Thoracic aorta (tissue), 2 donors: Measurements from ENCODE around the gene SETD3. TPM values are rescaled to one million over a fixed set of nuclear protein-coding genes. Genes with fewer than 3 reads are reported as not detected.

Source experiments
- ATAC-seq: fragments of 150-250 bp; one replicate; pipeline ENCODE4 v1.8.0; 2017; ENCODE audit warnings: low read depth; ENCODE audit not compliant: insufficient number of reproducible peaks, low FRiP score
- DNase-seq: peaks from one replicate; pipeline ENCODE4 v3.0.0-alpha.2; 2020; ENCODE audit warnings: low spot score
- H3K27ac ChIP-seq, 2 donors: fragments of 200-600 bp; sonication (generic); 1 replicate in 1 of 2; 2 replicates in 1 of 2; pipeline ENCODE4 v1.5.1; 2016; ENCODE audit warnings: mild to moderate bottlenecking in 2 of 2, moderate library complexity in 2 of 2
- H3K27me3 ChIP-seq: fragments of 200-600 bp; sonication (generic); replicated peaks from 2 replicates; pipeline ENCODE4 v1.6.0; 2016; ENCODE audit warnings: mild to moderate bottlenecking; ENCODE audit not compliant: insufficient read depth
- H3K36me3 ChIP-seq: fragments of 200-600 bp; sonication (generic); one replicate; pipeline ENCODE4 v1.5.1; 2016
- H3K4me1 ChIP-seq, 2 donors: fragments of 200-600 bp; sonication (generic); 1 replicate in 1 of 2; 2 replicates in 1 of 2; pipeline versions ENCODE4 v1.5.1 to v1.6.0; 2016; ENCODE audit warnings: low read depth in 2 of 2, mild to moderate bottlenecking in 1 of 2; ENCODE audit not compliant: control insufficient read depth in 1 of 2
- H3K4me3 ChIP-seq: fragments of 200-600 bp; sonication (generic); 2 replicates; pipeline ENCODE4 v1.5.1; 2016; ENCODE audit warnings: mild to moderate bottlenecking
- H3K9me3 ChIP-seq: fragments of 200-600 bp; sonication (generic); 2 replicates; pipeline ENCODE4 v1.5.1; 2016
- total RNA-seq, 2 donors: library from RNA; depleted of rRNA; stranded (reverse); fragments of >200 nt; gene quantifications; one replicate each; pipeline versions ENCODE4 v1.1.0 to v1.2.3, GENCODE V29; 2016
- TF ChIP-seq, protein P1 (sequence below): fragments of 200-600 bp; sonication (generic); IDR thresholded peaks from one replicate; pipeline ENCODE4 v1.5.1; 2019; ENCODE audit warnings: antibody characterized with exemption

The SETD3 gene
- total RNA-seq, 2 donors from 2014 or later: 70.8 to 76.8 TPM

- no peaks in the 10 kb centered on the region for H3K9me3 ChIP-seq
- H3K4me1 ChIP-seq: no peaks in the 10 kb centered on the region
- no peak overlapping the region for H3K27ac ChIP-seq
- H3K36me3 ChIP-seq: peaks cover 62% of the 10 kb centered on the region
- no peaks in the 10 kb centered on the region for H3K27me3 ChIP-seq
- DNase-seq (no peak), ATAC-seq (no peak)
- TF ChIP-seq, protein P1, sequence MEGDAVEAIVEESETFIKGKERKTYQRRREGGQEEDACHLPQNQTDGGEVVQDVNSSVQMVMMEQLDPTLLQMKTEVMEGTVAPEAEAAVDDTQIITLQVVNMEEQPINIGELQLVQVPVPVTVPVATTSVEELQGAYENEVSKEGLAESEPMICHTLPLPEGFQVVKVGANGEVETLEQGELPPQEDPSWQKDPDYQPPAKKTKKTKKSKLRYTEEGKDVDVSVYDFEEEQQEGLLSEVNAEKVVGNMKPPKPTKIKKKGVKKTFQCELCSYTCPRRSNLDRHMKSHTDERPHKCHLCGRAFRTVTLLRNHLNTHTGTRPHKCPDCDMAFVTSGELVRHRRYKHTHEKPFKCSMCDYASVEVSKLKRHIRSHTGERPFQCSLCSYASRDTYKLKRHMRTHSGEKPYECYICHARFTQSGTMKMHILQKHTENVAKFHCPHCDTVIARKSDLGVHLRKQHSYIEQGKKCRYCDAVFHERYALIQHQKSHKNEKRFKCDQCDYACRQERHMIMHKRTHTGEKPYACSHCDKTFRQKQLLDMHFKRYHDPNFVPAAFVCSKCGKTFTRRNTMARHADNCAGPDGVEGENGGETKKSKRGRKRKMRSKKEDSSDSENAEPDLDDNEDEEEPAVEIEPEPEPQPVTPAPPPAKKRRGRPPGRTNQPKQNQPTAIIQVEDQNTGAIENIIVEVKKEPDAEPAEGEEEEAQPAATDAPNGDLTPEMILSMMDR: no peak
- no peak overlapping the region for H3K4me3 ChIP-seq
Measured at GRCh38 chr14:99502989-99503421, 22.3 kb upstream of the SETD3 start.

GRCh38 chr14:99497894-99498293, 17.2 kb upstream of the SETD3 start:
- no peak overlapping the region for H3K27ac ChIP-seq
- H3K36me3 ChIP-seq: peaks cover 59% of the 10 kb centered on the region

GRCh38 chr14:99497341-99497740, 16.7 kb upstream of the SETD3 start:
- no peaks in the 10 kb centered on the region for H3K4me1 ChIP-seq
- ATAC-seq (no peak), DNase-seq (no peak)
- TF ChIP-seq, protein P1: no peak
- peaks cover 59% of the 10 kb centered on the region for H3K36me3 ChIP-seq
- no peaks in the 10 kb centered on the region for H3K27me3 ChIP-seq
- no peaks in the 10 kb centered on the region for H3K9me3 ChIP-seq
- H3K27ac ChIP-seq: no peak overlapping the region
- H3K4me3 ChIP-seq: no peak overlapping the region

More at GRCh38 chr14:99497894-99498293, 17.2 kb upstream of the SETD3 start:
- no peaks in the 10 kb centered on the region for H3K4me1 ChIP-seq
- TF ChIP-seq, protein P1: no peak
- H3K4me3 ChIP-seq: no peak overlapping the region
- H3K27me3 ChIP-seq: no peaks in the 10 kb centered on the region
- H3K9me3 ChIP-seq: no peaks in the 10 kb centered on the region
- ATAC-seq (no peak), DNase-seq (no peak)

DNA sequence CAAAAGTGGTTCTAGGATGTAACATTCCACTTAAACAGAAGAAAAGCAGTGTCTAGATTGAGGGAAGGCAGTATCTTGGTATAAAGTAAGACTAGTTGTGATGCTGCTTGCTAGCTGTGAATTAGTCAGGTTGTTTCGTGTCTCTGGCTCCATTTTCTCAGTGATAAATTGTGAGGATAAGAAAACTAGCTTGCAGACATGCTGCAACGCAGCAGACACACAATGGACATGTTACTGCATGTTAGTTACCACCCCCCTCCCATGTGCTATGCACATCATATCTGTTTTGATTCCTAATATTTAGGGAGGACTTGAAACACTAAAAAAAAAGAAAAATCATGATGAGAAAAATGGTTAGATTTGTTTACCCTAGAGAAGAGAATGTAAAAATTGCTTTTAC, 3.4 kb upstream of the SETD3 start:
- ATAC-seq (no peak), DNase-seq (no peak)
- TF ChIP-seq, protein P1: no peak
- Histone ChIP-seq H3K27me3 (no peaks in the 10 kb centered on the region), H3K27ac (no peak overlapping the region), H3K4me3 (no peak overlapping the region), H3K4me1 (peaks cover 18 to 21% of the 10 kb centered on the region in 2 donors), H3K36me3 (no peaks in the 10 kb centered on the region), H3K9me3 (no peaks in the 10 kb centered on the region)

- Histone ChIP-seq H3K4me3 (peak overlapping the region; percentile 87), H3K27me3 (no peaks in the 10 kb centered on the region), H3K36me3 (no peaks in the 10 kb centered on the region), H3K27ac (peak overlapping the region; percentile 84 to 95), H3K9me3 (no peaks in the 10 kb centered on the region), H3K4me1 (peaks cover 18 to 27% of the 10 kb centered on the region in 2 donors)
- ATAC-seq (no peak), DNase-seq (no peak)
- TF ChIP-seq, protein P1: no peak
Measured at GRCh38 chr14:99481745-99482099, 1.1 kb upstream of the SETD3 start.
